A673 (cell line): ENCODE results near the gene UTF1. TPM values are rescaled to one million over a fixed set of nuclear protein-coding genes. Genes with fewer than 3 reads are reported as not detected.

Experiments
- BruUV-seq: library from RNA; stranded (reverse); fragments of 400-500 nt; replicated peaks from 2 replicates; lab custom pipeline; 2021; lab: Mats Ljungman, UMichigan
- CTCF ChIA-PET: fragments of 300-600 bp; sonication (Branson Sonifier 250); formaldehyde crosslinking; loops from one replicate; lab custom pipeline; 2022; ENCODE audit warnings: antibody characterized with exemption; lab: Charles Lee
- POLR2A ChIA-PET: fragments of 300-600 bp; sonication (Branson Sonifier 250); formaldehyde crosslinking; loops from one replicate; lab custom pipeline; 2022; ENCODE audit warnings: antibody characterized with exemption; ENCODE audit not compliant: low non-redundant PET; lab: Charles Lee
- DNase-seq: peaks from one replicate; pipeline ENCODE4 v3.0.0-alpha.2; 2015; ENCODE audit warnings: low spot score
- H3K27ac ChIP-seq: fragments of 200-600 bp; sonication (generic); 2 replicates; pipeline ENCODE4 v1.5.1; 2016; ENCODE audit warnings: mixed run types, low read depth, mild to moderate bottlenecking, mixed read lengths, antibody characterized with exemption, low read length; ENCODE audit not compliant: poor library complexity, severe bottlenecking
- H3K27me3 ChIP-seq: fragments of 200-600 bp; sonication (generic); replicated peaks from 2 replicates; pipeline ENCODE4 v1.6.1; 2017; ENCODE audit warnings: mixed run types, low read depth, mild to moderate bottlenecking, mixed read lengths, antibody characterized with exemption, low read length; ENCODE audit not compliant: insufficient read depth, poor library complexity
- H3K36me3 ChIP-seq: fragments of 200-600 bp; sonication (generic); 2 replicates; pipeline ENCODE4 v1.6.1; 2016; ENCODE audit warnings: mixed run types, mild to moderate bottlenecking, mixed read lengths, antibody characterized with exemption, low read length; ENCODE audit not compliant: insufficient read depth, poor library complexity, severe bottlenecking
- H3K4me1 ChIP-seq: fragments of 200-600 bp; sonication (generic); 2 replicates; pipeline ENCODE4 v1.6.1; 2017; ENCODE audit warnings: mixed run types, mild to moderate bottlenecking, mixed read lengths, antibody characterized with exemption, low read length; ENCODE audit not compliant: insufficient read depth, poor library complexity, severe bottlenecking
- H3K4me3 ChIP-seq: fragments of 200-600 bp; sonication (generic); 2 replicates; pipeline ENCODE4 v1.5.1; 2016; ENCODE audit warnings: low read depth, mixed run types, mild to moderate bottlenecking, mixed read lengths, low read length; ENCODE audit not compliant: poor library complexity, severe bottlenecking
- H3K9me3 ChIP-seq: fragments of 200-600 bp; sonication (generic); 2 replicates; pipeline ENCODE4 v1.6.1; 2016; ENCODE audit warnings: mixed run types, low read depth, mild to moderate bottlenecking, mixed read lengths, antibody characterized with exemption, low read length; ENCODE audit not compliant: poor library complexity, severe bottlenecking
- CTCF ChIP-seq: fragments of 300-800, 200-600 bp; sonication (generic); conservative IDR thresholded peaks from 2 replicates; pipeline ENCODE4 v1.5.1; 2017; ENCODE audit warnings: low read depth, mild to moderate bottlenecking, antibody characterized with exemption, low read length, moderate library complexity, mixed read lengths
- EZH2 ChIP-seq: fragments of 200-600 bp; sonication (generic); IDR thresholded peaks from 2 replicates; pipeline ENCODE4 v1.6.1; 2017; ENCODE audit warnings: borderline replicate concordance, low read depth, mild to moderate bottlenecking, mixed read lengths, antibody characterized with exemption, low read length; ENCODE audit not compliant: poor library complexity, severe bottlenecking
- intact Hi-C: fragments of 100-400 bp; cut with micrococcal nuclease; formaldehyde crosslinking; loops from one replicate; pipeline ENCODE4 v1.10.0; 2022; ENCODE audit not compliant: unreplicated experiment
- total RNA-seq: library from RNA; stranded (reverse); gene quantifications from 2 replicates; pipeline ENCODE4 v1.2.3, GENCODE V29; 2021

UTF1 gene
- total RNA-seq, 1 experiment from 2014 or later, result not detected

- no peak for DNase-seq
- ChIA-PET CTCF (interaction anchor here (0.6 kb wide), 2 partner anchors 10 to 273 kb away, joined by 3 to 4 read pairs; no protein-coding TSS in a partner anchor), POLR2A (no interaction called here)
- no peak overlapping the region for H3K4me3 ChIP-seq
- intact Hi-C loops, result no loop called here
- no peak for TF ChIP-seq EZH2
- TF ChIP-seq CTCF, result no peak
- H3K27me3 ChIP-seq, result peaks cover 57% of the 10 kb centered on the region
- H3K27ac ChIP-seq, result no peak overlapping the region
- no peaks in the 10 kb centered on the region for H3K4me1 ChIP-seq
- no peaks in the 10 kb centered on the region for H3K9me3 ChIP-seq
- BruUV-seq, result no TSS peak
- no peaks in the 10 kb centered on the region for H3K36me3 ChIP-seq
These were observed 5.2 kb upstream of the UTF1 start for GRCh38 chr10:133224756-133225372.

GRCh38 chr10:133225707-133226191 is 4.3 kb upstream of the UTF1 start:
- Histone ChIP-seq H3K4me3 (no peak overlapping the region), H3K4me1 (no peaks in the 10 kb centered on the region), H3K27me3 (peaks cover 63% of the 10 kb centered on the region), H3K9me3 (no peaks in the 10 kb centered on the region), H3K36me3 (no peaks in the 10 kb centered on the region), H3K27ac (no peak overlapping the region)
- no peak for DNase-seq
- no TSS peak for BruUV-seq
- intact Hi-C loops, result no loop called here
- no peak for TF ChIP-seq CTCF
- CTCF ChIA-PET, result no interaction called here
- POLR2A ChIA-PET, result no interaction called here

- no peak overlapping the region for H3K4me3 ChIP-seq
- no peaks in the 10 kb centered on the region for H3K4me1 ChIP-seq
- peaks cover 68% of the 10 kb centered on the region for H3K27me3 ChIP-seq
- intact Hi-C loops, result no loop called here
- TF ChIP-seq CTCF (no peak), EZH2 (no peak)
- H3K9me3 ChIP-seq, result no peaks in the 10 kb centered on the region
- no peak for DNase-seq
- H3K36me3 ChIP-seq, result no peaks in the 10 kb centered on the region
- H3K27ac ChIP-seq, result no peak overlapping the region
- ChIA-PET CTCF (no interaction called here), POLR2A (no interaction called here)
- BruUV-seq, result no TSS peak
These were observed 3.7 kb upstream of the UTF1 start for GRCh38 chr10:133226251-133226808.
